ENCODE data around the gene ZNF320. TPM values are rescaled to one million over a fixed set of nuclear protein-coding genes. Genes with fewer than 3 reads are reported as not detected.
"Not testable (repeated sequence)": the region's sequence is repeated elsewhere in the genome, so short reads cannot be mapped to it uniquely, and the experiment has no call there.

ZNF320 gene
- total RNA-seq, 2 experiments from 2014 or later = 7.2 to 7.4 TPM

DNA sequence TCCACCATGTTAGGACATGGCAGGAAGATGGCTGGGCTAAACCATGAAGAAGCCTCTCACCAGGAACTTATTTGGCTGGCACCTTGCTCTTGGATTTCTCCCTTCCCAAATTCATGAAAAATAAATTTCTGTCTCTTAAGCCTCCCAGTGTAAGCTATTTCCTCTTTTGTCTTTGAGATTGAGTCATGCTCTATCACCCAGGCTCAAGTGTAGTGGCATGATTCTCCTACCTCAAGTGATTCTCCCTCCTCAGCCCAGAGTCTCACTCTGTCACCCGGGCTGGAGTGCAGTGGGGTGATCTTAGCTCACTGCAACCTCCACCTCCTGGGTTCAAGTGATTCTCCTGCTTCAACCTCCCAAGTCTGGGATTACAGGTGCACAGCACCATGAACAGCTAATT lies 13.2 kb upstream of the ZNF320 start:
- intact Hi-C loops (cut with DNase I, micrococcal nuclease) = no loop called here
- H3K27ac ChIP-seq (ENCODE audit: low read depth in 1 of 2, low read length in 2 of 2) = no peak overlapping the region
- Mint-ChIP-seq H3K36me3 (ENCODE audit: low read depth) (peaks cover 84% of the 10 kb centered on the region), H3K27ac (no peak overlapping the region), H3K4me3 (no peak overlapping the region), H3K9me3 (peaks cover 25% of the 10 kb centered on the region), H3K27me3 (no peaks in the 10 kb centered on the region), H3K4me1 (ENCODE audit: low read depth) (no peaks in the 10 kb centered on the region)
- DNase-seq = no peak
- H3K27me3 ChIP-seq (ENCODE audit: control insufficient read depth in 1 of 2, insufficient read depth in 2 of 2, low read length in 2 of 2) = no peaks in the 10 kb centered on the region
- ChIA-PET POLR2A (no interaction called here), CTCF (no interaction called here)
- H3K9me3 ChIP-seq (ENCODE audit: control insufficient read depth in 1 of 2, insufficient read depth in 1 of 2, low read length in 2 of 2) = peaks cover 33 to 49% of the 10 kb centered on the region in 2 experiments
- H3K4me3 ChIP-seq (ENCODE audit: low read length) = no peak overlapping the region
- H3K4me1 ChIP-seq (ENCODE audit: insufficient read depth, low read length) = no peaks in the 10 kb centered on the region
- TF ChIP-seq, protein P1, sequence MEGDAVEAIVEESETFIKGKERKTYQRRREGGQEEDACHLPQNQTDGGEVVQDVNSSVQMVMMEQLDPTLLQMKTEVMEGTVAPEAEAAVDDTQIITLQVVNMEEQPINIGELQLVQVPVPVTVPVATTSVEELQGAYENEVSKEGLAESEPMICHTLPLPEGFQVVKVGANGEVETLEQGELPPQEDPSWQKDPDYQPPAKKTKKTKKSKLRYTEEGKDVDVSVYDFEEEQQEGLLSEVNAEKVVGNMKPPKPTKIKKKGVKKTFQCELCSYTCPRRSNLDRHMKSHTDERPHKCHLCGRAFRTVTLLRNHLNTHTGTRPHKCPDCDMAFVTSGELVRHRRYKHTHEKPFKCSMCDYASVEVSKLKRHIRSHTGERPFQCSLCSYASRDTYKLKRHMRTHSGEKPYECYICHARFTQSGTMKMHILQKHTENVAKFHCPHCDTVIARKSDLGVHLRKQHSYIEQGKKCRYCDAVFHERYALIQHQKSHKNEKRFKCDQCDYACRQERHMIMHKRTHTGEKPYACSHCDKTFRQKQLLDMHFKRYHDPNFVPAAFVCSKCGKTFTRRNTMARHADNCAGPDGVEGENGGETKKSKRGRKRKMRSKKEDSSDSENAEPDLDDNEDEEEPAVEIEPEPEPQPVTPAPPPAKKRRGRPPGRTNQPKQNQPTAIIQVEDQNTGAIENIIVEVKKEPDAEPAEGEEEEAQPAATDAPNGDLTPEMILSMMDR (IDR thresholded peaks at IDR 0.05) = no peak
- H3K36me3 ChIP-seq (ENCODE audit: insufficient read depth, low read length) = peaks cover 28% of the 10 kb centered on the region
- no peak for ATAC-seq (ENCODE audit: poor library complexity)

DNA sequence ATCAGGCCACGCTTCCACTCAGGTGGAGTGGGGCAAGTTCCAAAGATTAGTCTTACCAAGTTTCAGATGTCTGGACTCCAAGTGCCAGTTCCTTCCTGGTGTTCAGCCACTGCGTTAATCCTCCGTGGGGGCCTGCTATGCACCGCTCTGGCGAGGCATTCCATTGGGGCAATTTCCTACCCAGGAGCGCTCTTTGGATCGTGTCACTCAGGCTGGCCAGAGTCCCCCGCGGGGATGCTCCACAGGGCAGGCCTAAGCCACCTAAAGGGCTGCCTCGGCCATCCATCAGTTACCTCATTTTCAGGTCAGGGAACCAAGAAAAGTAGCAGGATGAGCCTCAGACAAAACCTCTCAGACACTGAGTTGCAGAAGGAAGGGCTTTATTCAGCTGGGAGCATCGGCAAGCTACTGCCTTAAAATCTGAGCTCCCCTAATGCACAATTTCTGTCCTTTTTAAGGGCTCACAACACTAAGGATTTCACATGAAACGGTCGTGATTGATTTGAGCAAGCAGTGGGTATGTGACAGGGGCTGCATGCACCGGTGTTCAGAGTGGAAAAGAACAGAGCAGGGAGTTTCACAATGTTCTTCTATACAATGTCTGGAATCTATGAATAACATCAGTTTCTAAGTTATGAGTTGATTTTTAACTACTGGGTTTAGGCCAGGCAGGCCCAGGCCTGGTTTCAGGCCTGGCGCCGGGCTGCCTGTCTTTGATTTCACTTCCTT lies 6.8 kb upstream of the ZNF320 start:
- Histone ChIP-seq H3K36me3 (ENCODE audit: insufficient read depth, low read length) (peaks cover 13% of the 10 kb centered on the region), H3K9me3 (ENCODE audit: control insufficient read depth in 1 of 2, insufficient read depth in 1 of 2, low read length in 2 of 2) (peaks cover 22 to 25% of the 10 kb centered on the region in 2 experiments)
- H3K4me1 ChIP-seq (ENCODE audit: insufficient read depth, low read length); H3K27me3 ChIP-seq (ENCODE audit: control insufficient read depth in 1 of 2, insufficient read depth in 2 of 2, low read length in 2 of 2); H3K27me3 Mint-ChIP-seq; H3K27ac Mint-ChIP-seq; ATAC-seq (ENCODE audit: poor library complexity); CTCF ChIA-PET; H3K4me3 ChIP-seq (ENCODE audit: low read length); H3K4me3 Mint-ChIP-seq; H3K27ac ChIP-seq (ENCODE audit: low read depth in 1 of 2, low read length in 2 of 2); intact Hi-C loops (cut with DNase I, micrococcal nuclease); POLR2A ChIA-PET; H3K4me1 Mint-ChIP-seq (ENCODE audit: low read depth); DNase-seq: not testable (repeated sequence)
- H3K36me3 Mint-ChIP-seq (ENCODE audit: low read depth) = peaks cover 39% of the 10 kb centered on the region
- peaks cover 21% of the 10 kb centered on the region for H3K9me3 Mint-ChIP-seq

- Histone ChIP-seq H3K27me3 (ENCODE audit: control insufficient read depth in 1 of 2, insufficient read depth in 2 of 2, low read length in 2 of 2) (no peaks in the 10 kb centered on the region), H3K27ac (ENCODE audit: low read depth in 1 of 2, low read length in 2 of 2) (no peak overlapping the region), H3K4me1 (ENCODE audit: insufficient read depth, low read length) (peaks cover 10% of the 10 kb centered on the region), H3K36me3 (ENCODE audit: insufficient read depth, low read length) (no peaks in the 10 kb centered on the region), H3K9me3 (ENCODE audit: control insufficient read depth in 1 of 2, insufficient read depth in 1 of 2, low read length in 2 of 2) (peaks cover 2 to 37% of the 10 kb centered on the region in 2 experiments), H3K4me3 (ENCODE audit: low read length) (no peak overlapping the region)
- Mint-ChIP-seq H3K9me3 (peaks cover 10% of the 10 kb centered on the region), H3K4me1 (ENCODE audit: low read depth) (peaks cover 19% of the 10 kb centered on the region), H3K27me3 (no peaks in the 10 kb centered on the region), H3K27ac (no peak overlapping the region), H3K4me3 (no peak overlapping the region), H3K36me3 (ENCODE audit: low read depth) (peaks cover 29% of the 10 kb centered on the region)
- ChIA-PET POLR2A (no interaction called here), CTCF (no interaction called here)
- TF ChIP-seq, protein P1 (IDR thresholded peaks at IDR 0.05) = no peak
- DNase-seq (no peak), ATAC-seq (ENCODE audit: poor library complexity) (no peak)
- intact Hi-C loops (cut with DNase I, micrococcal nuclease) = no loop called here
Observed at GRCh38 chr19:52901842-52902241, 4.4 kb upstream of the ZNF320 start.

- H3K27me3 Mint-ChIP-seq; CTCF ChIA-PET; H3K27ac ChIP-seq (ENCODE audit: low read depth in 1 of 2, low read length in 2 of 2); H3K4me3 ChIP-seq (ENCODE audit: low read length); H3K9me3 Mint-ChIP-seq; H3K36me3 ChIP-seq (ENCODE audit: insufficient read depth, low read length); ATAC-seq (ENCODE audit: poor library complexity); H3K27me3 ChIP-seq (ENCODE audit: control insufficient read depth in 1 of 2, insufficient read depth in 2 of 2, low read length in 2 of 2); DNase-seq: not testable (repeated sequence)
- POLR2A ChIA-PET = interaction anchor here (0.8 to 1.9 kb wide), 3 partner anchors 23 to 1239 kb away, joined by 3 to 7 read pairs (median 4); partner anchors contain the start of genes CNOT3 and ZNF816
- intact Hi-C loops (cut with DNase I, micrococcal nuclease) = loop anchor here (5.0 to 10.0 kb wide), 4 partner anchors 36 to 991 kb away; partner anchors contain the start of genes ZNF649 (in 1 of the 2) and ZNF816 (in 1 of the 2)
- Mint-ChIP-seq H3K4me1 (ENCODE audit: low read depth) (peaks cover 29% of the 10 kb centered on the region), H3K36me3 (ENCODE audit: low read depth) (peaks cover 35% of the 10 kb centered on the region), H3K27ac (peak overlapping the region; percentile 71), H3K4me3 (peak overlapping the region; percentile 84)
- H3K9me3 ChIP-seq (ENCODE audit: control insufficient read depth in 1 of 2, insufficient read depth in 1 of 2, low read length in 2 of 2) = peaks cover 0 to 38% of the 10 kb centered on the region in 2 experiments
- H3K4me1 ChIP-seq (ENCODE audit: insufficient read depth, low read length) = peaks cover 16% of the 10 kb centered on the region
Observed at GRCh38 chr19:52898596-52898995, 1.2 kb upstream of the ZNF320 start.

All from CD4-positive, alpha-beta T cell (primary cell).